Central memory CD8-positive, alpha-beta T cell (primary cell): ENCODE data around the gene CTSL.
"Not testable (repeated sequence)": the region's sequence is repeated elsewhere in the genome, so short reads cannot be mapped to it uniquely, and the experiment has no call there.

Experiments used
- ATAC-seq: fragments of 150-1000 bp; cut with Tn5 transposase; replicated peaks from 2 replicates; pipeline ENCODE4 v1.10.0; 2022; ENCODE audit warnings: mild to moderate bottlenecking, moderate FRiP score, moderate number of reproducible peaks; ENCODE audit not compliant: poor library complexity, severe bottlenecking; ENCODE audit errors: extremely low read depth
- DNase-seq, 2 donors: peaks; one replicate each; pipeline ENCODE4 v3.0.0; 2021; ENCODE audit warnings: low spot score in 2 of 2
- H3K27ac Mint-ChIP-seq: one replicate; pipeline ENCODE4 v1.8.0; 2022; ENCODE audit warnings: low read depth, mild to moderate bottlenecking, moderate library complexity, mixed read lengths
- H3K27me3 Mint-ChIP-seq: one replicate; pipeline ENCODE4 v1.8.0; 2022; ENCODE audit warnings: mixed read lengths
- H3K36me3 Mint-ChIP-seq: one replicate; pipeline ENCODE4 v1.8.0; 2022; ENCODE audit warnings: mild to moderate bottlenecking, moderate library complexity, mixed read lengths; ENCODE audit not compliant: insufficient read depth
- H3K4me1 Mint-ChIP-seq: one replicate; pipeline ENCODE4 v1.8.0; 2022; ENCODE audit warnings: mixed read lengths
- H3K4me3 Mint-ChIP-seq: one replicate; pipeline ENCODE4 v1.8.0; 2022; ENCODE audit warnings: mild to moderate bottlenecking, moderate library complexity, mixed read lengths
- H3K9me3 Mint-ChIP-seq: one replicate; pipeline ENCODE4 v1.8.0; 2022; ENCODE audit warnings: mixed read lengths

The CTSL gene

GRCh38 chr9:87758330-87758729, 32.4 kb downstream of the CTSL start:
- not testable (repeated sequence) for ATAC-seq, H3K4me3 Mint-ChIP-seq

GRCh38 chr9:87759980-87760379, 34.1 kb downstream of the CTSL start:
- H3K9me3 Mint-ChIP-seq, H3K4me3 Mint-ChIP-seq, H3K36me3 Mint-ChIP-seq, ATAC-seq, DNase-seq, H3K4me1 Mint-ChIP-seq, H3K27ac Mint-ChIP-seq: not testable (repeated sequence)
- H3K27me3 Mint-ChIP-seq = peaks cover 30% of the 10 kb centered on the region

More at GRCh38 chr9:87758330-87758729, 32.4 kb downstream of the CTSL start:
- H3K36me3 Mint-ChIP-seq, DNase-seq, H3K4me1 Mint-ChIP-seq, H3K9me3 Mint-ChIP-seq, H3K27ac Mint-ChIP-seq: not testable (repeated sequence)
- H3K27me3 Mint-ChIP-seq = peaks cover 29% of the 10 kb centered on the region

- no peaks in the 10 kb centered on the region for H3K36me3 Mint-ChIP-seq
- no peaks in the 10 kb centered on the region for H3K9me3 Mint-ChIP-seq
- peaks cover 25% of the 10 kb centered on the region for H3K27me3 Mint-ChIP-seq
- no peak for ATAC-seq
- no peak overlapping the region for H3K27ac Mint-ChIP-seq
- H3K4me3 Mint-ChIP-seq = no peak overlapping the region
- no peak for DNase-seq
- H3K4me1 Mint-ChIP-seq = no peaks in the 10 kb centered on the region
Measured at GRCh38 chr9:87760529-87760928, 34.6 kb downstream of the CTSL start.

DNA sequence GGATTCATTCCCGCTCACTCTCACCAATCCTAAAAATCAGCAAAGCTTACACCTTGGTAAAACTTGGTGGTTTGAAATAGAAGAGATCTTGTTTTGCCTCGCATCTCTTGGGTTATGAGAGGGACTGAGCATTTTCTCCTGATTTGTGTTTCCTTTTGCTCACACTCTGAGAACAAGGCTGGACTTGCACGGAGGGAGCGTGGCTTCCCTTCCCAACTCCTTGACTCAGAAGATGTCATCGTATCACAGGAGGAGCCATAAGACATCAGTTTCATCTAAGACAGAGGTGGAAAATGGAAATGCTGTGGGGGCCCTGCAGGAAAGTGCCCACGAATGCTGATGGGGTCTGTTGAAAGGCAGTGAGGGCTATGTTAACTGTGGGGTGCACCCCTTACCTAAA, 37.4 kb downstream of the CTSL start:
- H3K9me3 Mint-ChIP-seq = no peaks in the 10 kb centered on the region
- no peaks in the 10 kb centered on the region for H3K36me3 Mint-ChIP-seq
- DNase-seq (no peak), ATAC-seq (no peak)
- H3K4me1 Mint-ChIP-seq = no peaks in the 10 kb centered on the region
- peaks cover 23% of the 10 kb centered on the region for H3K27me3 Mint-ChIP-seq
- no peak overlapping the region for H3K4me3 Mint-ChIP-seq
- H3K27ac Mint-ChIP-seq = no peak overlapping the region

GRCh38 chr9:87765521-87765920, 39.6 kb downstream of the CTSL start:
- ATAC-seq (no peak), DNase-seq (no peak)
- Mint-ChIP-seq H3K27me3 (peaks cover 28% of the 10 kb centered on the region), H3K36me3 (no peaks in the 10 kb centered on the region), H3K27ac (no peak overlapping the region), H3K4me3 (no peak overlapping the region), H3K4me1 (no peaks in the 10 kb centered on the region), H3K9me3 (no peaks in the 10 kb centered on the region)

DNA sequence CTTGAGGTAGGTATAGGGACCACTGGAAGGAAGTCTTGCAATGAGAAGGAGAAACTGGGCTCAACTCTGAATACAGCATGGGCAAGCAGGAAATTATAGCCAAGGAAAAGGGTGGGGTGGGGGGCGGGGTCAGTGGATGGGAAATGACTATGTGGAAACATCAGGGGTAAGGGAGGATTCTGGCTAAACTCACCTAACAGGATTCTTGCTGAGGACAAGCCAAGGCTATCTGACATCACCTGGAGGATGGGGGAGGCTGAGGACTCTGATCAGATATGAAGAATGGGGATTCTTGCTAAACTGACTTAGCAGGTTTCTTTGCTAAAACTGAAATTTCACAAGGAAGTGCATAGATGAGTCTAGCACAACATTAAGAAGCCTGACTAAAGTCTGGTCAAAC, 40.8 kb downstream of the CTSL start:
- no peak for DNase-seq
- Mint-ChIP-seq H3K9me3 (no peaks in the 10 kb centered on the region), H3K27me3 (peaks cover 25% of the 10 kb centered on the region), H3K4me1 (no peaks in the 10 kb centered on the region), H3K36me3 (no peaks in the 10 kb centered on the region), H3K27ac (no peak overlapping the region), H3K4me3 (no peak overlapping the region)
- ATAC-seq = no peak

DNA sequence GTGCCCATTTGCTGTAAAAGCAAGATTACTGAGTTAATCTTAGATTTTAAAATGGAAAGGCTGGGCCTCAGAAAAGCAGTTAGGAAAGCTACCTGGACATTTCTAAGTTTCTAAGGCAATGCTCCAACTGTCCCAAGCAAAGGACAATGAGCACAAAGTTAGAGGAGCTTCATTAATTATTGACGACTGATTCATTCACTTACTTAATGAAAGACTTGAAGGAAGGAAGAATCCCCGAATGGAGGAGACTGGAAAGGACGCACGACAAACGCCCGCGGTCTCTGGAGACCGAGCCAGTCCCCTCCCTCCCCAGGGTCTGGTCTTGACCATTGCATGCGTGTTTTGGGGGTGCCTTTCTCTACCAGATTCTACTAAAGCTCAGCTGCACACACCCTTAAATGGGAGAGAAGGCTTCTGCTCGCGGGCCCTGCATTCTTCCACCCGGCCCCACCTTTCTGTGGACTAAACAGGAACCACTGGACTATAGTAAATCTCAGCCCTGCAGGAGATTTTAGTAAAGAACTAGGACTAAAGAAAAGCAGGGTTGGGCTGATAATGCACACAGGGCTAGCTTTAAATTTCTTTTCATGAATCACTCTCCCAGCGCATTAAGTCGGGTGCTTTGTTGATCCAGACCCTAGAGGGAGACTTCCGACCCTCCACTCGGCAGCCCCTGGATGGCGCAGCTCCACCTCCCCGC, 44.8 kb downstream of the CTSL start:
- no peak overlapping the region for H3K27ac Mint-ChIP-seq
- no peaks in the 10 kb centered on the region for H3K36me3 Mint-ChIP-seq

GRCh38 chr9:87771316-87772006, 45.5 kb downstream of the CTSL start:
- Mint-ChIP-seq H3K4me1 (no peaks in the 10 kb centered on the region), H3K4me3 (no peak overlapping the region), H3K36me3 (no peaks in the 10 kb centered on the region), H3K27me3 (peaks cover 25% of the 10 kb centered on the region), H3K27ac (no peak overlapping the region), H3K9me3 (no peaks in the 10 kb centered on the region)
- DNase-seq = no peak
- ATAC-seq = no peak

More for the DNA sequence above, 44.8 kb downstream of the CTSL start:
- no peaks in the 10 kb centered on the region for H3K9me3 Mint-ChIP-seq
- no peak for DNase-seq
- peaks cover 18% of the 10 kb centered on the region for H3K27me3 Mint-ChIP-seq
- no peak overlapping the region for H3K4me3 Mint-ChIP-seq
- no peak for ATAC-seq
- H3K4me1 Mint-ChIP-seq = no peaks in the 10 kb centered on the region

GRCh38 chr9:87776481-87777379, 50.8 kb downstream of the CTSL start:
- ATAC-seq = no peak
- H3K27me3 Mint-ChIP-seq = peaks cover 18% of the 10 kb centered on the region
- DNase-seq = no peak
- no peaks in the 10 kb centered on the region for H3K4me1 Mint-ChIP-seq
- H3K36me3 Mint-ChIP-seq = no peaks in the 10 kb centered on the region
- H3K27ac Mint-ChIP-seq = no peak overlapping the region
- no peak overlapping the region for H3K4me3 Mint-ChIP-seq
- H3K9me3 Mint-ChIP-seq = no peaks in the 10 kb centered on the region

GRCh38 chr9:87778996-87779395, 53.1 kb downstream of the CTSL start:
- ATAC-seq (no peak), DNase-seq (no peak)
- Mint-ChIP-seq H3K9me3 (no peaks in the 10 kb centered on the region), H3K4me3 (no peak overlapping the region), H3K27ac (no peak overlapping the region), H3K27me3 (peaks cover 18% of the 10 kb centered on the region), H3K4me1 (no peaks in the 10 kb centered on the region), H3K36me3 (no peaks in the 10 kb centered on the region)
